ENCODE measurements around the gene LGALS7B. TPM values are rescaled to one million over a fixed set of nuclear protein-coding genes. Genes with fewer than 3 reads are reported as not detected.
"Not testable (repeated sequence)": the region's sequence is repeated elsewhere in the genome, so short reads cannot be mapped to it uniquely, and the experiment has no call there.

Gene LGALS7B
- total RNA-seq, 1 donor from 2014 or later, result not detected

DNA sequence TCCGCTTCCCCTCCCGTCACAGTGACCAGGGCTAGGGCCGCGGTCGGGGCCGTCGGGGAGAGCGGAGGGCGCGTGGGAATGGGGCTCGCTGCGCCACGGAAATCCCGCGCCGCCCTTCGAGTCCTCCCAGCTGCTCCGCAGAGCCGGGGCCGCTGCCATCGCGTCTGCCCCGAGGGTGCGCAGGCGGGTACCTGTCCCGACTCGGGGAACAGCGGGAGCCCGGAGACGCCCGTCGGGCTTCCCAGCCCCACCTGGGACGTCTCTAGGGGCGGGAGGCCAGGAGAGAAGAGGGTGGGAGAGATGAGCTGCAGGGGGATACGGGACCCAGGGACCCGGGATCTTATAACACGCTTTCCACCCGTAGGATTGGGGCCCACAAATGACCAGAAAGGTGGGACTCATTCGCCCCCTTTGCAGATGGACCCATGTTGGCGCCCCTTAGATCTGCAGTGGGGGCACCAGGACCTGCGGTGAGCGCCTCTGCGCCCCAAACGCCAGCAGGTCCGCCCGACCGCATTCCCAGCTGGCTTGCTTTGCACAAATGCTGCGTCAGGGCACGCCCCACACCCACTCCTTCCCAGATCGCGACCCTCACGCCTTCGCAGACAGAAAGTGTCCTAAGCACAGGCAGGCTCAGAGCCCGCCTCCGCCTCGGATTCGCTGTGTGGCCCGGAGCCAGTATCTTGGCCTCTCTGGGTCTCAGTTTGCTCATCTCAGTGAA is 18.6 kb upstream of the LGALS7B start:
- DNase-seq (ENCODE audit: low spot score), result not testable (repeated sequence)

DNA sequence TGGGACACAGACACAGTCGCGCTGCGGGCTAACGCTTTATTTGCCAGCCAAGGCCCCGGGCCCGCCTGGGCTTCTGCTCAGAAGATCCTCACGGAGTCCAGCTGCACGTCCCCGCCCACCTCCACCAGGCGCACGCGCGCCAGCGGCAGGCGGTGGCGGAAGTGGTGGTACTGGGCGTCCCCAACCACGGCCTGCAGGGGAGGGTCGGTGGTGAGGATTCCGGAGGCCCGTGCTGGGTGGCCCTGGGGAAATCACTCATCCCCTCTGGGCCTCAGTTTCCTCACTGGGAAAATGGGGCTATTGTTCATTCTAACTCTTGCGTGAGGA is 18.1 kb upstream of the LGALS7B start:
- DNase-seq (ENCODE audit: low spot score), result not testable (repeated sequence)

DNA sequence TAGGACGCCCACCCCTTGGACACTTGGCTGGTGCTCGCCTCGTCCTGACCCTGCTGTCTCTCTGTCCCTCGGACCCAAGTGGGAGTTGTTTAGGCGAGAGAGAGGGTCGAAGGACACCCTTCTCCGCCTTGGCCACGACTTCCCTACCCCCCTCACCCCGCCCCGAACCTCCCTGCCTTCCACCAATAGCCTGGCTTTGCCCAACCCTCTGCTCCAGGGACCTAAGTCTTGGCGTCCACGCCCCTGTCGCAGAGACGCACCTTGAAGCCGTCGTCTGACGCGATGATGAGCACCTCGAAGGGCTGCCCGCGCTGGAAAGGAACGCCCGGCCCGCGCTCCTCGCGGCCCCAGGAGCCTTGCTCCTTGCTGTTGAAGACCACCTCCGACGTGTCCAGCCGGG is 17.4 kb upstream of the LGALS7B start:
- DNase-seq (ENCODE audit: low spot score), result not testable (repeated sequence)

DNA sequence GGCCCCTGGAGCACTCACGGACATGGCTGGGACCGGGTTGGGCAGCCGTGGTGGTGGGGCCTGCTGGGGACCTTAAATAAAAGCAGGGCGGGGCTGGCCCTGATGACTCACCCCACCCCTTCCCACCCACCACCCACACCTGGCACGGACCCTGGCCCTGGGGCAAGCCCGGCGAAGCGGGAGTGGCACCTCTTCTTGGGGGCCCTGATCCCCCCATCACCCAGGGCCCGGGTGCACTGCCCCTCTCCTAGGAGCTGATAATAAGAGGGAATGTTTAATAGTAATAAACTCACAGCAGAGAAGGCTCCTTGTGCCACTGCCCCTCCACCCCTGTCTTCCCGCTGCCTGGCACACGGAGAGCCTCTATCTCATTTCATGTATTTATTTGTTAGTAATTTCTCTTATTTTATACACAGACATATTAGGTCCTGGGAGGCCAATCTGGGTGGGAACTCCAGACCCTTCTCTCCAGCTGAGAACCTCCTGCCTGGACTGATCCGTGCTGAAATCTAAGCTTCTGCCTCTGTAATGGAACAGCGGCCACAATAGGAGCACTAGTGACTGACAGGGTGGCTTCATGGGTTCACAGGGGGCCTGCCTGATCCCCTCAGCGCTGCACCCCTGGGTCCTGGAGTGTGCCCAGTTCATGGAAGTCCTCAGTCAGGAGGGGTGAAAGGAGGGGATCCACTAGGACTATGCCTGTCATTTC is 15.4 kb upstream of the LGALS7B start, which contains the start of gene LGALS7:
Gene LGALS7, minus strand, starts transcription at position 49 of the 709 bp plus-strand sequence. Its CDS starts 25 bp downstream, at position 24.
- no peak for DNase-seq (ENCODE audit: low spot score)

DNA sequence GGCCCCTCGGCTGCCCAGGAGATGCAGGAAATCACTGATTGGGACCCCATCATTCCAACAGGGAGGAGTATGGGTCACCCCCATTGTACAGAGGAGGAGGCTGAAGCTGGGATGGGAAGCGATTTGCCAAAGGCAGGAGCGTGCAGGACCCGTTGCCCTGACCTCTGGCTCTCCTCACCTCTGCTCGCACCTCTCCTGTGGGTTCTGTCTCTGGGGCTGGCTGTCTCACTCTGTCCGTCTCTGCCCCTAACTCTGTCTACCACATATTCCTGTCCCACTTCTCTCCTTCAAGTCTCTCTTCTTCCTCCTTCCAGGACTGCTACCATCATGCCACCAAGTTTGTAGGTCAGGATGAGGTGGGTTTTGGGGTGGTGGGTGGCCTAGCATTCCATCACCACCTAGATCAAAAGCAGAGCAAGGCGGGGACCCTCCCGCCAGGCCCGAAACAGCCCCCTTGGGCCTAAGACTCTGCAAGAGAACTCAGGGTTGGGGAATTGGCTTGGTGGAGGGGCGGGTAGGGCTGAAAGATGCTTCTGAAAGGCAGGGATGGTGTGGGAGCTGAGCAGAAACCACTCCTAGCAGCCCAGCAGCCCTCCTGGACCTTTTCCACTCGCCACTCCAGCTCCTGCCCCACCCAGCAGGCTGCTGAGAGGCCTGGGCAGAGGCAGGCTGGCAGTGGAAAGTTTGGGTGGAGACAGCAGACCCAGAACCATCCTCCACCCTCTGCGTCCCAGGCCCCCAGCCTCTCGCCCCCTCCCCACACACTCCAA is 14.6 kb upstream of the LGALS7B start:
- no peak for DNase-seq (ENCODE audit: low spot score)

DNA sequence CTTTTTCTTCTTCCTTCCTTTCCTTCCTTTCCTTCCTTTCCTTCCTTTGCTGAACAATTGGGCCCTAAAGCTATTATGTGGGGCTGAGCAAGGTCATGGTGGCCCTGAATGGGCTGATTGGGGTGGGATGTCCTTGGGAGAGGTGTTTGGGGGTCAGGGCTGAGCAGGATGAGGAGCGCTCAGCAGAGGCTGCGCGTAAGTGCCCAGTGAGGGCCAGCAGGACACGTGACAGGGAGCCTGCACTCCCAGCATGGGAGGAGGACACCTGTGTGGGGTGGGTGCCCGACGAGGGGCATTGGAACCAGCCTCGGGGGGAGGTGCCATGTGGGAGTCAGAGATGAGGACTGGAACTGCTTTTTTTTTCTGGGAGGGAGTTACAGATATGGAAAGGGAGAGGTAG is 10.3 kb upstream of the LGALS7B start:
- no peak for DNase-seq (ENCODE audit: low spot score)

DNA sequence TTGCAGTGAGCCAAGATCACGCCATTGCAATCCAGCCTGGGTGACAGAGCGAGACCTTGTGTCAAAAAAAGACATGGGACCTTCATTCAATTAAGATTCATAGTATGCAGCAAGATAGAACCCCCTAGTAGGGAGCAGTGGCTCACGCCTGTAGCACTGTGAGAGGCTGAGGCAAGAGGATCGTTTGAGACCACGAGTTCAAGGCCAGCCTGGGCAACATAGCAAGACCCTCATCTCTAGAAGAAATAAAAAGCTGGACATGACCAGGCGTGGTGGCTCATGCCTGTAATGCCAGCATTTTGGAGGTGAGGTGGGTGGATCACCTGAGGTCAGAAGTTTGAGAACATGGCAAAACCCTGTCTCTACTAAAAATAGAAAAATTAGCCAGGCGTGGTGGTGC is 8.6 kb upstream of the LGALS7B start:
- DNase-seq (ENCODE audit: low spot score), result no peak

DNA sequence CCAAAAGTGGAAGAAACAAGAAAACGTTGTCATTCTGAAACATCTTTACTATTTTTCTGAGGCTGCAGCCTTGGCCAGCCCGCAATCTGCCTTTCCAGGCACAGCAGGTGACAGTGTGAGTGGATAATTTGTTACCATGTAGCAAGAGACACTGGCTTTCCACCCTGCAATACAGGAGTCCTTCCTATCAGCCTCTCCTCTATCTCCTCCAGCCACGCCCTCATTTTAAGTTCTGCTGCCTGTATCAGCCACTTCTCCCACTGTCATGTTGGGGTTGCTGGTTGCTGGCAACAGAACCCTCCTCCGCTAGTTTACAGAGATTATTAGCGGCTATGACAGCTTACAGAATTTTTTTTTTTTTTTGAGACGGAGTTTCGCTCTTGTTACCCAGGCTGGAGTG is 7.9 kb upstream of the LGALS7B start:
- DNase-seq (ENCODE audit: low spot score), result no peak

DNA sequence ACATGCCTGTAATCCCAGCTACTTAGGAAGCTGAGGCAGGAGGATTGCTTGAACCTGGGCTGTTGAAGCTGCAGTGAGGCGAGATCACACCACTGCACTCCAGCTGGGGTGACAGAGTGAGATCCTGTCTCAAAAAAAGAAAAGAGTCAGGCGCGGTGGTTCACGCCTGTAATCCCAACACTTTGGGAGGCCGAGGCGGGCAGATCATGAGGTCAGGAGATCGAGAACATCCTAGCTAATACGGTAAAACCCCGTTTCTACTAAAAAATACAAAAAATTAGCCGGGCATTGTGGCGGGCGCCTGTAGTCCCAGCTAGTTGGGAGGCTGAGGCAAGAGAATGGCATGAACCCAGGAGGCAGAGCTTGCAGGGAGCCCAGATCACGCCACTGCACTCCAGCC is 6.8 kb upstream of the LGALS7B start:
- DNase-seq (ENCODE audit: low spot score), result not testable (repeated sequence)

DNA sequence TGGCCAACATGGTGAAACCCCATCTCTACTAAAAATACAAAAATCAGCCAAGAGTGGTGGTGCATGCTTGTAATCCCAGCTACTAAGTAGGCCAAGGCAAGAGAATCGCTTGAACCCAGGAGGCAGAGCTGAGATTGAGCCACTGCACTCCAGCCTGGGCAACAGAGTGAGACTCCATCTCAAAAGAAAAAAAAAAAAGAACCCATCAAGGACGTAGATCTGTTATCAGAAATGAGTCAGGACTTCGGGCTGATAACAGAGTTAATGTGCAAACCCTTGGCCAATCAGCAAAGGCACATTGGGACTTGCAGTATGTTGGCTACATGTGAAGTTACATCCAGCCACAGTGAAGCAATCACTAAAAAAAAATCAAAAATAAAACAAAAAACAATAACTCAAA is 4.8 kb upstream of the LGALS7B start:
- no peak for DNase-seq (ENCODE audit: low spot score)

DNA sequence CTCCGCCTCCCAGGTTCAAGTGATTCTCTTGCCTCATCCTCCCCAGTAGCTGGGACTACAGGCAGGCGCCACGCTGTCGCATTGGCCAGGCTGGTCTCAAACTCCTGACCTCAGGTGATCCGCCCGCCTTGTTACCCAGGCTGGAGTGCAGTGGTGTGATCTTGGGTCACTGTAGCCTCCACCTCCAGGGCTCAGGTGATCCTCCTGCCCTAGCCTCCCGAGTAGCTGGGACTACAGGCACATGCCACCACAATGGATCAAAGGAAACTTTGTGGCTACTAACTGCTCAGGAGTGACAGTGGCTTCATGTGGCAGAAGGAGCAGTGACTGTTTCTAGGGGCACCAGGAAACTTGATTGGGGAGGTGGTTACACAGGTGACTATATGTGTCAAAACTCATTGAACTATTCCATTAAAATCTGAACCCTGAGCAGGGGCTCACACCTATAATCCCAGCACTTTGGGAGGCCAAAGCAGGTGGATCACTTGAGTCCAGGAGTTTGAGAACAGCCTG is 3.8 kb upstream of the LGALS7B start:
- no peak for DNase-seq (ENCODE audit: low spot score)

DNA sequence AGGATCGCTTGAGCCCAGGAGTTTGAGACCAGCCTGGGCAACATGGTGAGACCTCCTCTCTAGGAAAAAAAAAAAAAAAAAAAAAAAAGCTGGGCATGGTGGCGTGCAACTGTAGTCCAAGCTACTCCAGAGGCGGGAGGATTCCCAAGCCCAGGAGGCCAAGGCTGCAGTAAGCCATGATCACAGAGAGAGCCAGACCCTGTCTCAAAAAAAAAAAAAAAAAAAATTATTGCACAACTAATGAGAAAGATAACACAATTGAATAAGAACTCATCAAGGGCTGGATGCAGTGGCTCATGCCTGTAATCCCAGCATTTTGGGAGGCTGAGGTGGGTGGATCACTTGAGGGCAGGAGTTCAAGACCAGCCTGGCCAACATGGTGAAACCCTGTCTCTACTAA is 2.9 kb upstream of the LGALS7B start:
- not testable (repeated sequence) for DNase-seq (ENCODE audit: low spot score)

DNA sequence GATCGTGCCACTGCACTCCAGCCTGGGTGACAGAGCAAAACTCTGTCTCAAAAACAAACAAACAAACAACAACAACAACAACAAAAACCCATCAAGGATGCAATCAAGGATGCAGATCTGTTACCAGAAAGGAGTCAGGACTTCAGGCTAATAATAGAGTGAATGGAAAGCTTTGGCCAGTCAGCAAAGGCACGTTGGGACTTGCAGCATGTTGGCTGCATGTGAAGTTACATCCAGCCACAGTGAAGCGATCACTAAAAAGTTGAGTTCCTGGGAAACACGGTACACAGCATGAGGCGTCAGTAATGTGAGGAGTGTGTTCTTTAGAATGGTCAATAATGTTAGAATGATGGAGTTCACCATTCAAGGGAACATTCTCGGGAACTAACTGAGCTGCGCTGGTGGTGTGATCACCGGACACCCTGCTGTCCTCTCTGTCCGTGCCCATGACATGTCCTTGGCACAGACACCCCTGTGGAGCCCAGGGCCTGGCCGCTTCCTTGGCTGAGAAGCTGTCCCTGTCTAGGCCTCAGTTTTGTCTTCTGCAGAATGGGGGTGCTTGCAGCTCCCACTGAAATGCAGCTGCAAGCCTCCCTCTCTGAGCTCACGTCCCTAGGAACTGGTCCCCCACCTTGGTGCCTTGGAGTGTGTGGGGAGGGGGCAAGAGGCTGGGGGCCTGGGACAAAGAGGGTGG is 2.3 kb upstream of the LGALS7B start:
- DNase-seq (ENCODE audit: low spot score), result no peak

DNA sequence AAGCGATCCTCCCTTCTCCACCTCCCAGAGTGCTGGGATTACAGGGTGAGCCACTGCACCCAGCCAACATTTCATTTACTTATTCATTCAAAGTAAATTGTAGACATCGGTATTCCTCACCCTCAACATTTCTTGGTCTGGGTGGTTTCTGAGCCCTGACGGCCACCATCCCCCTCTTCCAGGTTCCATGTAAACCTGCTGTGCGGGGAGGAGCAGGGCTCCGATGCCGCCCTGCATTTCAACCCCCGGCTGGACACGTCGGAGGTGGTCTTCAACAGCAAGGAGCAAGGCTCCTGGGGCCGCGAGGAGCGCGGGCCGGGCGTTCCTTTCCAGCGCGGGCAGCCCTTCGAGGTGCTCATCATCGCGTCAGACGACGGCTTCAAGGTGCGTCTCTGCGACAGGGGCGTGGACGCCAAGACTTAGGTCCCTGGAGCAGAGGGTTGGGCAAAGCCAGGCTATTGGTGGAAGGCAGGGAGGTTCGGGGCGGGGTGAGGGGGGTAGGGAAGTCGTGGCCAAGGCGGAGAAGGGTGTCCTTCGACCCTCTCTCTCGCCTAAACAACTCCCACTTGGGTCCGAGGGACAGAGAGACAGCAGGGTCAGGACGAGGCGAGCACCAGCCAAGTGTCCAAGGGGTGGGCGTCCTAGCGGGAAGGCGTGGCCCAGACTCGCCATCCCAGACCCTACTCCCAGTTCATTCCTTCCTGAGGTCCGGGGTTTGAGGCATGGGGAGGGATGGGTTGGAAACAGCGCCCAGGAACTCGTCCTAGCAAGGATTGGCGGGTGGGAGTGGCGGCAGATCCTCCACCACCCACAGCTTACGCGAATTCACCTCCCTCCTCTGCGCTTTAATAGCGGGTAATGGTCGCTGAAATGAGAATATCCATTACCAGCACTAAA is 1.8 kb downstream of the LGALS7B start:
- DNase-seq (ENCODE audit: low spot score), result not testable (repeated sequence)

DNA sequence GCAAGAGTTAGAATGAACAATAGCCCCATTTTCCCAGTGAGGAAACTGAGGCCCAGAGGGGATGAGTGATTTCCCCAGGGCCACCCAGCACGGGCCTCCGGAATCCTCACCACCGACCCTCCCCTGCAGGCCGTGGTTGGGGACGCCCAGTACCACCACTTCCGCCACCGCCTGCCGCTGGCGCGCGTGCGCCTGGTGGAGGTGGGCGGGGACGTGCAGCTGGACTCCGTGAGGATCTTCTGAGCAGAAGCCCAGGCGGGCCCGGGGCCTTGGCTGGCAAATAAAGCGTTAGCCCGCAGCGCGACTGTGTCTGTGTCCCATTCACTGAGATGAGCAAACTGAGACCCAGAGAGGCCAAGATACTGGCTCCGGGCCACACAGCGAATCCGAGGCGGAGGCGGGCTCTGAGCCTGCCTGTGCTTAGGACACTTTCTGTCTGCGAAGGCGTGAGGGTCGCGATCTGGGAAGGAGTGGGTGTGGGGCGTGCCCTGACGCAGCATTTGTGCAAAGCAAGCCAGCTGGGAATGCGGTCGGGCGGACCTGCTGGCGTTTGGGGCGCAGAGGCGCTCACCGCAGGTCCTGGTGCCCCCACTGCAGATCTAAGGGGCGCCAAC is 2.6 kb downstream of the LGALS7B start:
- not testable (repeated sequence) for DNase-seq (ENCODE audit: low spot score)

DNA sequence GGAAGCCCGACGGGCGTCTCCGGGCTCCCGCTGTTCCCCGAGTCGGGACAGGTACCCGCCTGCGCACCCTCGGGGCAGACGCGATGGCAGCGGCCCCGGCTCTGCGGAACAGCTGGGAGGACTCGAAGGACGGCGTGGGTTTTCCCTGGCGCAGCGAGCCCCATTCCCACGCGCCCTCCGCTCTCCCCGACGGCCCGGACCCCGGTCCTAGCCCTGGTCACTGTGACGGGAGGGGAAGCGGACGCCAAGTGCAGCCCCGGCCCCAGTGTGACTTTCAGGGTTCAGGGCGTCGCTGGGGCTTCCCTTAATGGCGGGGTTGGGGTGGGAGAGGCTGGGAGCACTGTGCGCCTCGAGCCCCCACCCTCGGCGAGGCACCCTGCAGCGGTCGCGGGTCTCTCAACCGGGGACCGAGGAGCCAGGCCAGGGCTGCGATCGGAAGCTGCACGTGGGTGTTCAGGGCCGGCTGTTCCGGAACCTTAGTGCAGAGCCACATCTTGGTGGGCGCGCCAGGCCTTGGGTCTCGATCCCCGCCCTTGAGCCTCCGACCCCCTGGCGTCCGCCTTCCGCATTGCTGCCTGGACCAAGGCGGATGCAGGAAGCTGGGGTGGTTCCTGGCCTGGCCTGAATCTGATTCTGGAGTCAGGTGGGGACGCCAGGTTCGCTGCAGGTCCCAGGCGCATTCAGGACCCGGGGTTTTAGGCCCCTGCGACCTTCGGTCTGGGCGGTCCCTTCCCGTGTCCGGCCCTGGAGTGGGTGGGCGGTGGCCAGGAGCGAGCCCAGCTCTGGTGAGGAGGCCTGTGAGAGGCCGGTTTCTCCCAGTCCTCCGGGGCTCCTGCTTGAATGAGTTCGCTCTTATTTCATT is 3.5 kb downstream of the LGALS7B start:
- DNase-seq (ENCODE audit: low spot score), result peak; percentile 68

DNA sequence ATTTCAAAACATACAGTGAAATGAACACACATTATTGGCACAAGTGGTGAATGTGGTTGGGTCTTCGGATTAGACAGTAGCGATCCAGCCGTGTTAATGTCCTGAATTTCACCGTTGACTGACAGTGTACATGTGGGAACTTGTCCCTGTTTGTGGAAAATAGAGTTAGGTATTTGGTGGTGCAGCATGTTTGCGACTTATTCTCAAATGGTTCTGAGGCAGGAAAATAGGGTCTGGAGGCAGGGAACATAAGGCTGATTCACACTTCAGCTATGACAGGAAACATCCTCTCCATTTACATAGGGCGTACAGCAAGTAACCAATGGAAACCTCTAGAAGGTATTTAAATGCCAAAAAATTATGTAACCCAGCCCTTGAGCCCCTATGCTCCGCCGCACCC is 4.2 kb downstream of the LGALS7B start:
- DNase-seq (ENCODE audit: low spot score), result no peak

DNA sequence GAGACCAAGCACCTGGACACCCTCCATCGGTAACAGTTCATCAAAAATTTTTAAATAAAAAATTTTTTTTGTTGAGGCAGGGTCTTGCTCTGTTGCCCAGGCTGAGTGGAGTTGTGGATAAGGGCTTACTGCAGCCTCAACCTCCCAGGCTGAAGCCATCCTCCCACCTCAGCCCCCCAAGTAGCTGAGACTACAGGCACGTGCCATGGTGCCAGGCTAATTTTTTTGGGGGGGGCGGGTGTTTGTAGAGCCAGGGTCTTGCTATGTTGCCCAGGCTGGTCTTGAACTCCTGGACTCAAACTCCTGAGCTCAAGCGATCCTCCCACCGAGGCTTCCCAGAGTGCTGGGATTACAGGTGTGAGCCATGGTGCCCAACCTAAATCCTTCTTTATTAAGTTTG is 4.7 kb downstream of the LGALS7B start:
- no peak for DNase-seq (ENCODE audit: low spot score)

DNA sequence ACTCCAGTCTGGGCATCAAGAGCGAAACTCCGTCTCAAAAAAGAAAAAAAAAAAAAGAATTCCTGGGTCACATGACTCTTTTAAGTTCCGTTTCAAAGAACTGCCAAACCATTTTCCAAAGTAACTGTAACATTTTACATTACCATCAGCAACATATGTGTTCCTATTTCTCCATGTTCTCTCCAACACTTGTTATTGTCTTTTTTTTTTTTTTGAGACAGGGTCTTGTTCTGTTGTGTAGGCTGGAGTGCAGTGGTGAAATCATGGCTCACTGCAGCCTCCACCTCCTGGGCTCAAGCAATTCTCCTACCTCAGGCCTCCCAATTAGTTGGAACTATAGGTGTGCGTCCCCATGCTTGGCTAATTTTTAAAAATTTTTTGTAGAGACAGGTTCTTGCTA is 6.5 kb downstream of the LGALS7B start:
- no peak for DNase-seq (ENCODE audit: low spot score)

All from ureter (tissue), 1 donor.